Astrocyte of the spinal cord (primary cell): ENCODE data around the gene RTL1.

Experiments
- DNase-seq: peaks from one replicate; pipeline ENCODE4 v3.0.0; 2011; ENCODE audit warnings: low read depth, low spot score
- H3K4me3 ChIP-seq: 2 replicates; pipeline ENCODE4 v1.5.1; 2011; ENCODE audit warnings: low read depth, mild to moderate bottlenecking, low read length, moderate library complexity
- CTCF ChIP-seq: IDR thresholded peaks from 2 replicates; pipeline ENCODE4 v1.5.1; 2012; ENCODE audit warnings: low read depth, mild to moderate bottlenecking, low read length, inconsistent platforms
- in situ Hi-C: cut with HindIII; loops from 2 replicates; pipeline ENCODE4 v1.10.0; 2017; ENCODE audit warnings: low sequenced_read_pairs

Gene RTL1

GRCh38 chr14:100893760-100894159 lies 9.8 kb downstream of the RTL1 start:
- DNase-seq: no peak
- H3K4me3 ChIP-seq: no peak overlapping the region
- no peak for TF ChIP-seq CTCF
- in situ Hi-C loops: no loop called here

- no peak for TF ChIP-seq CTCF
- in situ Hi-C loops: no loop called here
- DNase-seq: no peak
- H3K4me3 ChIP-seq: no peak overlapping the region
Measured at GRCh38 chr14:100893228-100893601, 10.3 kb downstream of the RTL1 start.

GRCh38 chr14:100892496-100893227 lies 10.9 kb downstream of the RTL1 start:
- in situ Hi-C loops: no loop called here
- no peak overlapping the region for H3K4me3 ChIP-seq
- no peak for DNase-seq
- no peak for TF ChIP-seq CTCF

GRCh38 chr14:100891501-100892445 lies 11.7 kb downstream of the RTL1 start:
- H3K4me3 ChIP-seq: no peak overlapping the region
- DNase-seq: no peak
- no peak for TF ChIP-seq CTCF
- in situ Hi-C loops: no loop called here

- in situ Hi-C loops: no loop called here
Measured at GRCh38 chr14:100891051-100891450, 12.5 kb downstream of the RTL1 start.

More at GRCh38 chr14:100891051-100891450, 12.5 kb downstream of the RTL1 start:
- no peak for DNase-seq
- TF ChIP-seq CTCF: no peak
- no peak overlapping the region for H3K4me3 ChIP-seq
